Left hindlimb (tissue), 1 donor: ENCODE measurements around the gene MEGF11.

Source experiments
- DNase-seq: peaks from one replicate; pipeline ENCODE4 v3.0.0-alpha.2; 2018

The MEGF11 gene

GRCh38 chr15:66238318-66238717 lies 15.2 kb downstream of the MEGF11 start:
- no peak for DNase-seq

- DNase-seq = no peak
These were observed 15.9 kb downstream of the MEGF11 start for GRCh38 chr15:66237513-66238235.

- no peak for DNase-seq
These were observed 16.7 kb downstream of the MEGF11 start for GRCh38 chr15:66236806-66237375.

- no peak for DNase-seq
These were observed 17.7 kb downstream of the MEGF11 start for GRCh38 chr15:66235866-66236265.

GRCh38 chr15:66234798-66235197 lies 18.8 kb downstream of the MEGF11 start:
- no peak for DNase-seq

GRCh38 chr15:66233487-66234415 lies 19.8 kb downstream of the MEGF11 start:
- no peak for DNase-seq

GRCh38 chr15:66232267-66232625 lies 21.3 kb downstream of the MEGF11 start:
- no peak for DNase-seq

GRCh38 chr15:66231394-66232266 lies 21.9 kb downstream of the MEGF11 start:
- no peak for DNase-seq

GRCh38 chr15:66229790-66230465 lies 23.6 kb downstream of the MEGF11 start:
- DNase-seq = no peak

- DNase-seq = no peak
These were observed 24.5 kb downstream of the MEGF11 start for GRCh38 chr15:66228807-66229735.

GRCh38 chr15:66226736-66227135 lies 26.8 kb downstream of the MEGF11 start:
- DNase-seq = no peak

GRCh38 chr15:66225656-66226274 lies 27.8 kb downstream of the MEGF11 start:
- no peak for DNase-seq

- DNase-seq = no peak
These were observed 28.6 kb downstream of the MEGF11 start for GRCh38 chr15:66224946-66225345.

GRCh38 chr15:66222273-66223198 lies 31.0 kb downstream of the MEGF11 start:
- DNase-seq = no peak

- DNase-seq = no peak
These were observed 32.4 kb downstream of the MEGF11 start for GRCh38 chr15:66221126-66221525.

GRCh38 chr15:66220601-66221000 lies 32.9 kb downstream of the MEGF11 start:
- no peak for DNase-seq

GRCh38 chr15:66219339-66219738 lies 34.2 kb downstream of the MEGF11 start:
- no peak for DNase-seq

GRCh38 chr15:66216806-66217205 lies 36.7 kb downstream of the MEGF11 start:
- DNase-seq = no peak

- no peak for DNase-seq
These were observed 37.7 kb downstream of the MEGF11 start for GRCh38 chr15:66215811-66216210.
